Thyroid gland (tissue), 4 donors: ENCODE measurements around the gene ADAMTSL4. TPM values are rescaled to one million over a fixed set of nuclear protein-coding genes. Genes with fewer than 3 reads are reported as not detected.

Experiments used
- DNase-seq, 2 donors: peaks; one replicate each; pipeline ENCODE4 v3.0.0-alpha.2; 2019
- H3K27ac ChIP-seq, 3 donors: fragments of 200-600 bp; sonication (generic); 1 replicate in 2 of 3; 2 replicates in 1 of 3; pipeline ENCODE4 v1.5.1; 2016 to 2019; ENCODE audit warnings: mild to moderate bottlenecking in 1 of 3, moderate library complexity in 1 of 3
- H3K27me3 ChIP-seq: fragments of 200-600 bp; sonication (generic); one replicate; pipeline ENCODE4 v1.5.1; 2019
- H3K36me3 ChIP-seq, 2 donors: fragments of 200-600 bp; sonication (generic); one replicate each; pipeline ENCODE4 v1.5.1; 2016 to 2019
- H3K4me1 ChIP-seq, 2 donors: fragments of 200-600 bp; sonication (generic); one replicate each; pipeline ENCODE4 v1.5.1; 2017 to 2019
- H3K4me3 ChIP-seq, 3 donors: fragments of 200-600 bp; sonication (generic); replicated peaks in 1 of 3; 1 replicate in 2 of 3; 2 replicates in 1 of 3; pipeline ENCODE4 v1.5.1; 2016; ENCODE audit warnings: mild to moderate bottlenecking in 1 of 3
- H3K9me3 ChIP-seq: fragments of 200-600 bp; sonication (generic); one replicate; pipeline ENCODE4 v1.5.1; 2017
- CTCF ChIP-seq, 6 experiments: fragments of 200-600 bp in 3 of 6; fragments of 450-650 bp in 3 of 6; sonication (generic) in 3 of 6; IDR thresholded peaks; one replicate each; pipeline ENCODE4 v1.5.1; 2016 to 2019; ENCODE audit warnings: antibody characterized with exemption in 6 of 6, mild to moderate bottlenecking in 2 of 6, inconsistent platforms in 1 of 6, moderate library complexity in 1 of 6
- POLR2A ChIP-seq, 2 donors: fragments of 450-650 bp; IDR thresholded peaks; one replicate each; pipeline ENCODE4 v1.6.1; 2017; ENCODE audit warnings: antibody characterized with exemption in 2 of 2, mild to moderate bottlenecking in 2 of 2, moderate library complexity in 1 of 2
- WGBS, 2 donors: methylation state at CpG; one replicate each; pipeline ENCODE4 v1.1.5; 2017; 5-methylcytosine and 5-hydroxymethylcytosine counted together
- intact Hi-C: fragments of 100-400 bp; cut with DNase I; formaldehyde crosslinking; loops from one replicate; pipeline ENCODE4 v1.15.1; 2023
- total RNA-seq, 4 donors: library from RNA; depleted of rRNA; stranded (reverse); fragments of >200 nt; gene quantifications; one replicate each; pipeline ENCODE4 v1.2.3, GENCODE V29; 2016

ADAMTSL4 gene
- total RNA-seq, 4 donors from 2014 or later: 2.1 to 15.7 (median 6.9) TPM

GRCh38 chr1:150576794-150577556 is 27.8 kb downstream of the ADAMTSL4 start:
- Histone ChIP-seq H3K4me3 (peak overlapping the region; percentile 34 to 98 (median 92)), H3K27me3 (no peaks in the 10 kb centered on the region), H3K9me3 (no peaks in the 10 kb centered on the region), H3K4me1 (peaks cover 44 to 45% of the 10 kb centered on the region in 2 donors), H3K27ac (peak overlapping the region; percentile 99 to 100 (median 99)), H3K36me3 (peaks cover 38 to 68% of the 10 kb centered on the region in 2 donors)
- intact Hi-C loops: no loop called here
- WGBS, 2 donors: 6 to 18% methylated on average over 2 of the region's 2 CpGs
- peak in 1 of 2 donors; percentile 3 for TF ChIP-seq POLR2A (IDR thresholded peaks at IDR 0.05)
- no peak for TF ChIP-seq CTCF (IDR thresholded peaks at IDR 0.05)
- DNase-seq: peak in 1 of 2 donors; percentile 9

- H3K36me3 ChIP-seq: peaks cover 34 to 65% of the 10 kb centered on the region in 2 donors
- no peaks in the 10 kb centered on the region for H3K27me3 ChIP-seq
- H3K27ac ChIP-seq: peak overlapping the region; percentile 99 to 100 (median 99)
- TF ChIP-seq CTCF (IDR thresholded peaks at IDR 0.05) (no peak), POLR2A (IDR thresholded peaks at IDR 0.05) (peak in 1 of 2 donors; percentile 53)
- WGBS, 2 donors: 2 to 3% methylated on average over 11 of the region's 11 CpGs
- H3K9me3 ChIP-seq: no peaks in the 10 kb centered on the region
- intact Hi-C loops: no loop called here
- DNase-seq: no peak
- peaks cover 37 to 39% of the 10 kb centered on the region in 2 donors for H3K4me1 ChIP-seq
- peak overlapping the region; percentile 34 to 98 (median 92) for H3K4me3 ChIP-seq
Measured at GRCh38 chr1:150577557-150578271, 28.5 kb downstream of the ADAMTSL4 start.

- DNase-seq: peak; percentile 36 to 38
- no peaks in the 10 kb centered on the region for H3K27me3 ChIP-seq
- intact Hi-C loops: no loop called here
- 1% methylated on average over 34 to 40 of the region's 50 CpGs for WGBS, 2 donors
- H3K9me3 ChIP-seq: no peaks in the 10 kb centered on the region
- H3K36me3 ChIP-seq: peaks cover 27 to 58% of the 10 kb centered on the region in 2 donors
- peaks cover 29 to 31% of the 10 kb centered on the region in 2 donors for H3K4me1 ChIP-seq
- peak overlapping the region; percentile 99 to 100 (median 99) for H3K27ac ChIP-seq
- H3K4me3 ChIP-seq: peak overlapping the region; percentile 34 to 98 (median 92)
- TF ChIP-seq POLR2A (IDR thresholded peaks at IDR 0.05) (peak in 1 of 2 donors; percentile 29), CTCF (IDR thresholded peaks at IDR 0.05) (no peak)
Measured at GRCh38 chr1:150578272-150579109, 29.3 kb downstream of the ADAMTSL4 start.

- Histone ChIP-seq H3K27me3 (no peaks in the 10 kb centered on the region), H3K36me3 (peaks cover 21 to 49% of the 10 kb centered on the region in 2 donors), H3K4me1 (peaks cover 21 to 23% of the 10 kb centered on the region in 2 donors), H3K4me3 (peak within 1 kb of the TSS; percentile 34 to 98 (median 92)), H3K27ac (peak within 1 kb of the TSS; percentile 99 to 100 (median 99)), H3K9me3 (no peaks in the 10 kb centered on the region)
- WGBS, 2 donors: 0% methylated on average over 26 to 44 of the region's 94 CpGs
- DNase-seq: peak; percentile 95
- TF ChIP-seq CTCF (IDR thresholded peaks at IDR 0.05) (peak in 1 of 6 experiments; percentile 3), POLR2A (IDR thresholded peaks at IDR 0.05) (peak; percentile 95 to 97)
- intact Hi-C loops: no loop called here
Measured at GRCh38 chr1:150579110-150579944, 30.1 kb downstream of the ADAMTSL4 start, which contains the start of gene MCL1. TSS of gene MCL1 (minus strand) at chr1:150579610. CDS start at chr1:150579530, 80 bp downstream.
